ENCODE measurements around the gene TRIML2.
"Not testable (repeated sequence)": the region's sequence is repeated elsewhere in the genome, so short reads cannot be mapped to it uniquely, and the experiment has no call there.

The TRIML2 gene

GRCh38 chr4:188092824-188093223 lies 16.6 kb downstream of the TRIML2 start:
- DNase-seq: no peak

GRCh38 chr4:188086858-188087257 lies 22.5 kb downstream of the TRIML2 start:
- DNase-seq: no peak

- no peak for DNase-seq
Observed at GRCh38 chr4:188082796-188083195, 26.6 kb downstream of the TRIML2 start.

- DNase-seq: no peak
Observed at GRCh38 chr4:188078116-188078515, 31.3 kb downstream of the TRIML2 start.

DNA sequence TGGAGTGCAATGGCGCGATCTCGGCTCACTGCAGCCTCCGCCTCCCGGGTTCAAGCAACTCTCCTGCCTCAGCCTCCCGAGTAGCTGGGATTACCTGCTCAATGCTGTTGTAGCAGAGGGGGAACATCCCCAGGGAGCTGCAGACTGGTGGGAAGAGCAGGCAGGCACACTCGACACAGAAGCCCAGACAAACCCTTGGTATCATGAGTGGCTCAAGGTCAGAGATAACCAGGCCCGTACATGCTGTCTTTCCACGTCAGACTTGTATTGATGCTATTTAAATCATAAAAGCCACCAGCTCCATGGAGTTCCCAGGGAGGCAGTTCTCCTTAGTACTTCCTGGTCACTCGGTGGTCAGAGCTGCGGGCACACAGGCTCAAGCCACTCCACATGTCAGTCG lies 33.2 kb downstream of the TRIML2 start:
- DNase-seq: no peak

DNA sequence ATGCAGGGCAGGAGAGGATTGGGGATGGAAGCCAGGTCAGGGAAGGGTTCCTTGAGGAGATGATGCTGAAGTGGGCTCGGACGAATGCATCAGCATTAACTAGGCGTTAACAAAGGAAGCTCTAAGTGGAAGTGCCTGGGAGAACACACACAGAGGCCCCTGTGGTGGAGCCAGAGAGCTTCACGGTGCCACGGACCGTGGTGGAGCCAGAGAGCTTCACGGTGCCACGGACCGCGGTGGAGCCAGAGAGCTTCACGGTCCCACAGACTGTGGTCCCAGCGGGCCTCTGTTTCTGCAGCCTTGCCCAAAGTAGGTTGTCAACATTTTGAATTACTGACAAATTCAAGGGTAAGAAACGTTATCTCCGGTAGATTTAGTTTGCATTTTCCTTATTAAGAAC lies 48.3 kb downstream of the TRIML2 start:
- no peak for DNase-seq

DNA sequence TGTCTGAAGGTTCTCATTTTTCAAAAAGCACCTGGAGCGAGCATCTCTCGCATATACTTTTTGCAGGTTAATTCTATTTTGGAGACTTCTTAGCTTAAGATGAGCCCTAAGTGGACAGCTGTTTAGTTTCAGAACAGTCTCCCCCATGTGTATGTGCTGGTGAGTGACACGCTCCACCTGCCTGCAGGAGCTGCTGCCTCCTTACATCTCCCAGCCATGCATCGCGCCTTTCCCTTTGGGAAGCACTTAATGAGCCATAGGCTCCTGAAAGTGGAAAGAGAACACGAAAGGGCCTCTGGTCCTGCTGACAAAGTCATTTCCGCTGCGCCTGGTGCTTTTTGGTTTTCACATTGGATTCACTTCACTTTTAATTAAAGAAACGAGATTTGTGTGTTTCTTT lies 56.1 kb downstream of the TRIML2 start:
- no peak for DNase-seq

DNA sequence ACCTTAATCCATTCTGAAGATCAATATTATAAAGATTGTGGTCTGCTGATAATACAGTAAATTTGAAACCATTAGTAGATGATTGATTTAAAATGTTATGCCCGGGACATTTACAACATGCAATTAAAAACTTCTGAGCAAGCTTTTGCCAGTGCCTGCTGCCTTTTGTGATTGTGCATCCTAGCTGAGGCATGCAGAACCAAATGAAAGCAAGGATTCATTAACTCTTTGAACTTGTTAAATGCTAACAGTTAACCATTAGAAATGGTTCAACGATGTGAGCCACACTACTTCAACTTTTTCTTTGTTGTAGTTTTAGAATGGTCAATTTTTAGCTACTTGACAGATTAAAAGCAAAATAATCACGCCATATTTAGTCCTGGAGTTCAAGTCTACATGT lies 62.7 kb downstream of the TRIML2 start:
- no peak for DNase-seq

DNA sequence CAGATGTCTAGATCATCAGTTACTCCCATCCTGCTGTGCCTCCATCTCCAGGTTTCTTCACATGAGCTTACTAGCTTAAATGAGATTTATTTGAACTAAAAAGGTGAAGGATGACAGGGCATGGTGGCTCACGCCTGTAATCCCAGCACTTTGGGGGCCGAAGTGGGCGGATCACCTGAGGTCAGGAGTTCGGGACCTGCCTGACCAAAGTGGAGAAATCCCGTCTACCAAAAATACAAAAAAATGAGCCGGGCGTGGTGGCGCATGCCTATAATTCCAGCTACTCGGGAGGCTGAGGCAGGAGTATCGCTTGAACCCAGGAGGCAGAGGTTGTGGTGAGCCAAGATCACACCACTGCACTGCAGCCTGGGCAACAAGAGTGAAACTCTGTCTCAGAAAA lies 63.9 kb downstream of the TRIML2 start:
- DNase-seq: not testable (repeated sequence)

- DNase-seq: no peak
Observed at GRCh38 chr4:188043154-188043553, 66.2 kb downstream of the TRIML2 start.

DNA sequence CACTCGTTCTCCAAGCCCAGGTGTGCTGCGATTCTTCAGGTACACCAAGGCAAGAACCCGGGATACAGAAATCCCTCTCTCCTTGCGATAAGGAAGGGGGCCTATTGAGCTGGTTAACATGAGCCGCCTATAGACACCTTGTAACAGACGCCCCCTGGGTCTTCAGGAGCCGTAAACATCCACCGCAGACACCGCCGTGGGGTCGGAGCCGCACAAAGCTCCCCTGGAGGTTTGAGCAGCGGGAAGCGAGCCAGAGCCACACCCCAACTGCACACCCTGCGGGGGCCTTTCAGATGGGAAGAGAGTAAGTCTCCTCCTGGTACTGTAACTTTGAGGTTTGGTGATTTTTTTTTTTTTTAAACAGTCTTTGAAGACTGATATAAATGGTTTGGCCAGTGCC lies 67.2 kb downstream of the TRIML2 start:
- DNase-seq: no peak

DNA sequence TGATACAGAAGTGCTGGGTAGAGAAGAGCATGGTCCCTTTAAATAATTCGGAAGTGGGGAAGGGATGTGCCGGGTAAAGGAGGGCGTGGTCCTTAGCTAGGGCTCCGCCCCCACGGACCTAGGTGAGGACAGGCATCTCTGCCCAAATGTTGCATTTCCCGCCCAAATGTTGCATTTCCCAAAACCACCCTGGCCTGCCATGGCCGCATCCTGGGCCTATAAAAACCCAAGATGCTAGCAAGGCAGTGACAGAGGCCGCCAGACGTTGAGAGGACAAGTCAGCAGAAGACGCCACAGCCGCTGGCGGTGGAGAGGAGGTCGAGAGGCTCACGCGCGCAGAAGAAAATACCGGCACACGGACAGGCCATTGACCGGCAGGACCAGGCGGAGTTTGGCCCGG lies 67.7 kb downstream of the TRIML2 start:
- DNase-seq: no peak
